ENCODE measurements around the gene RPN2. TPM values are rescaled to one million over a fixed set of nuclear protein-coding genes. Genes with fewer than 3 reads are reported as not detected.

The RPN2 gene
- total and polyA plus RNA-seq, 9 of the 15 experiments (the other 6 are each of a cell fraction or from before 2014, with no cell fraction given) = 168 to 548 (median 325) TPM

DNA sequence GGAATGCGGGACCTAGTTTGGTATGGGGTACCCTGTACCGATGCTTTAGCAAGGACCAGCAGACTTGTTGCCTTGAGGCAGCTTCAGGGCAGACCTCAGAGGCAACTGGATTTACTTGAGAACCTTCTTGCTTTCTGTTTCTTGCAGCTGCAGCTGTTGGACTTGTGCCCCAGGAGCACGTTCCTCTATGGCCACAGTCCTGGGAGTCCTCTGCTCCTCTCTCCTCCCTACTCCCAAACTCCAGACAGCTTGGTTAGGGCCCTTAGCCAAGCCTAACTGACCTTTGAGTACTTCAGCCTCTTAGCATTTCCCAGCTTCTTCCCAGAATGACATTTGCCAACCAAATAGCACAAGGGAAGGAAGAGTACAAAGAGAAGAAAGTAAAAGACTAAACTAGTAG is 47.8 kb downstream of the RPN2 start (continued):
- TF ChIP-seq CEBPB (tag; IDR thresholded peaks at IDR 0.05) = no peak
- no peak for TF ChIP-seq ZBTB8A (IDR thresholded peaks at IDR 0.05; ENCODE audit: partially characterized antibody)

DNA sequence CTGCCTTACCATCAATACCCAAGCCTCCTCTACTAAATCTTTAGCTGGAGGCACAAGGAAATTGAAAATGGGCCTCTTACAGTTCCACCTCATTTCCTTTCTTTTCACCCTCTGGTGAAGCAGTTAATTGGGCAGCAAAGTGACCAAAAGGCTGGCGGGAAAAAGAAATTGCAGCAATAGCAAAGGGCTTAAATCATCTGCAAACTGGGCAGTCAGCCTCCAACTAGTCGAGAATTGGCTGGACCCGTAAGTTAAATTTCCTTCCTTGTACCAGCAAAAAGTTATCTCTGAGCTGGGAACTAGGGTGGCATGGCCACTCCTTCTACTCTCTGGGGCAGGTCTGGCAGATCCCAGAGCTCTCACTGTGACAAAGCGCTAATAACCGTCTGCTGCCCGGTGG is 49.0 kb downstream of the RPN2 start:
- peaks cover 99% of the 10 kb centered on the region for H3K36me3 ChIP-seq (ENCODE audit: control insufficient read depth, insufficient read depth, low read length)
- ATAC-seq (no peak), FAIRE-seq (no peak), DNase-seq (ENCODE audit: extremely low read depth in 1 of 4, low spot score in 3 of 4) (no peak)
- no peaks in the 10 kb centered on the region for H3K4me1 ChIP-seq (replicated peaks in 1 of 2; ENCODE audit: control insufficient read depth in 2 of 2, insufficient read depth in 2 of 2, low read length in 2 of 2)
- H3K27me3 ChIP-seq (ENCODE audit: control insufficient read depth in 2 of 2, insufficient read depth in 2 of 2, low read length in 2 of 2) = no peaks in the 10 kb centered on the region
- no peaks in the 10 kb centered on the region for H3K9me3 ChIP-seq (replicated peaks; ENCODE audit: control insufficient read depth, insufficient read depth, low read depth, low read length)
- H3K27ac ChIP-seq (ENCODE audit: extremely low read depth, low read depth, low read length) = no peak overlapping the region
- H4K20me1 ChIP-seq (replicated peaks; ENCODE audit: control insufficient read depth, insufficient read depth, low read length) = no peaks in the 10 kb centered on the region; the same call in 1 of the 2 replicates
- no peak overlapping the region for H3K4me3 ChIP-seq
- TF ChIP-seq, protein P1, sequence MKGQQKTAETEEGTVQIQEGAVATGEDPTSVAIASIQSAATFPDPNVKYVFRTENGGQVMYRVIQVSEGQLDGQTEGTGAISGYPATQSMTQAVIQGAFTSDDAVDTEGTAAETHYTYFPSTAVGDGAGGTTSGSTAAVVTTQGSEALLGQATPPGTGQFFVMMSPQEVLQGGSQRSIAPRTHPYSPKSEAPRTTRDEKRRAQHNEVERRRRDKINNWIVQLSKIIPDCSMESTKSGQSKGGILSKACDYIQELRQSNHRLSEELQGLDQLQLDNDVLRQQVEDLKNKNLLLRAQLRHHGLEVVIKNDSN (CRISPR knock-in tag; IDR thresholded peaks at IDR 0.05) = no peak
- TF ChIP-seq RNF2 (IDR thresholded peaks at IDR 0.05) (no peak), MCM3 (IDR thresholded peaks at IDR 0.05) (no peak), RBFOX2 (IDR thresholded peaks at IDR 0.05; ENCODE audit: low read depth, low read length) (no peak)
- ChIA-PET CTCF (ENCODE audit: low intra/inter-chr PET ratio) (no interaction called here), POLR2A (interaction anchor here (0.6 to 2.5 kb wide), 3 partner anchors 14 to 28 kb away, joined by 3 to 6 read pairs (median 3); no protein-coding TSS in a partner anchor)
- WGBS (ENCODE audit: insufficient coverage, low coverage, missing lambda C conversion rate) = 94% methylated on average over 6 of the region's 6 CpGs
- BruUV-seq (replicated peaks) = no TSS peak
- no peak overlapping the region for H3K4me2 ChIP-seq (ENCODE audit: insufficient read depth, low read length)
- H2AFZ ChIP-seq (ENCODE audit: low read depth, low read length) = no peak overlapping the region
- intact Hi-C loops (cut with micrococcal nuclease) (no loop called here), in situ Hi-C loops (cut with MboI) (no loop called here)
- H3K9me1 ChIP-seq (ENCODE audit: control insufficient read depth, insufficient read depth, low read length) = no peaks in the 10 kb centered on the region
- no peak overlapping the region for H3K9ac ChIP-seq (ENCODE audit: insufficient read depth in 1 of 2, low read depth in 2 of 2, low read length in 2 of 2)
- H3K79me2 ChIP-seq (ENCODE audit: control insufficient read depth, insufficient read depth, low read length) = no peaks in the 10 kb centered on the region
